Measurements from ENCODE around the gene RAB3GAP1.

- TF ChIP-seq CTCF (IDR thresholded peaks at IDR 0.05; ENCODE audit: borderline replicate concordance, extremely low read depth, low read length, poor library complexity, severe bottlenecking) (no peak), EZH2 (IDR thresholded peaks at IDR 0.05; ENCODE audit: borderline replicate concordance, low read depth, low read length, severe bottlenecking) (no peak)
Observed at GRCh38 chr2:135174810-135175093, 122.7 kb downstream of the RAB3GAP1 start.

Data from DND-41 (cell line).